PC-9 (cell line): Measurements from ENCODE around the gene LDHD.

Experiments used
- CTCF ChIP-seq: fragments of 200-600 bp; sonication (generic); conservative IDR thresholded peaks from 2 replicates; pipeline ENCODE4 v1.6.1; 2017; ENCODE audit warnings: mixed run types, antibody characterized with exemption, mild to moderate bottlenecking, moderate library complexity
- EZH2 ChIP-seq: fragments of 200-600 bp; sonication (generic); IDR thresholded peaks from 2 replicates; pipeline ENCODE4 v1.8.0; 2017; ENCODE audit warnings: antibody characterized with exemption, low read depth

GRCh38 chr16:75099738-75100602 lies 16.6 kb downstream of the LDHD start:
- TF ChIP-seq CTCF, result no peak
- TF ChIP-seq EZH2, result no peak
